Stimulated activated CD4-positive, alpha-beta T cell treated with anti-CD3 and anti-CD28 coated beads, Interleukin-15, amount 100 ng/mL, for 24 hours (primary cell): ENCODE data around the gene CMTM5.
"Not testable (repeated sequence)": the region's sequence is repeated elsewhere in the genome, so short reads cannot be mapped to it uniquely, and the experiment has no call there.

Experiments
- DNase-seq: peaks from one replicate; pipeline ENCODE4 v3.0.0-alpha.2; 2020

The CMTM5 gene

GRCh38 chr14:23400496-23401149 lies 23.8 kb downstream of the CMTM5 start:
- not testable (repeated sequence) for DNase-seq

- no peak for DNase-seq
Observed at GRCh38 chr14:23401291-23401690, 24.4 kb downstream of the CMTM5 start.

- DNase-seq = no peak
Observed at GRCh38 chr14:23402296-23403138, 25.7 kb downstream of the CMTM5 start.

GRCh38 chr14:23403139-23403438 lies 26.2 kb downstream of the CMTM5 start:
- no peak for DNase-seq

GRCh38 chr14:23403908-23404307 lies 27.1 kb downstream of the CMTM5 start:
- DNase-seq = no peak

GRCh38 chr14:23404331-23404900 lies 27.6 kb downstream of the CMTM5 start:
- DNase-seq = no peak

GRCh38 chr14:23405096-23405495 lies 28.2 kb downstream of the CMTM5 start:
- no peak for DNase-seq

- no peak for DNase-seq
Observed at GRCh38 chr14:23405516-23406025, 28.7 kb downstream of the CMTM5 start.

GRCh38 chr14:23406244-23406643 lies 29.4 kb downstream of the CMTM5 start:
- DNase-seq = no peak

GRCh38 chr14:23406725-23407355 lies 30.0 kb downstream of the CMTM5 start:
- DNase-seq = no peak

- no peak for DNase-seq
Observed at GRCh38 chr14:23407516-23408306, 30.9 kb downstream of the CMTM5 start, which contains the start of gene MYH6. Gene MYH6, minus strand, starts transcription at chr14:23408273. Its CDS starts 1,050 bp downstream, at chr14:23407223.

GRCh38 chr14:23408307-23408630 lies 31.4 kb downstream of the CMTM5 start:
- no peak for DNase-seq

GRCh38 chr14:23409475-23409874 lies 32.6 kb downstream of the CMTM5 start:
- no peak for DNase-seq

- no peak for DNase-seq
Observed at GRCh38 chr14:23409966-23410635, 33.3 kb downstream of the CMTM5 start.

GRCh38 chr14:23411563-23412525 lies 35.0 kb downstream of the CMTM5 start:
- DNase-seq = no peak

GRCh38 chr14:23413681-23414080 lies 36.8 kb downstream of the CMTM5 start:
- no peak for DNase-seq

GRCh38 chr14:23414254-23414653 lies 37.4 kb downstream of the CMTM5 start:
- DNase-seq = no peak

GRCh38 chr14:23414906-23415820 lies 38.3 kb downstream of the CMTM5 start:
- DNase-seq = no peak
